Measurements from ENCODE around the gene MORC2. TPM values are rescaled to one million over a fixed set of nuclear protein-coding genes. Genes with fewer than 3 reads are reported as not detected.

The MORC2 gene
- total RNA-seq, 2 experiments from 2014 or later: 27.0 to 28.7 TPM

- DNase-seq (no peak), ATAC-seq (no peak)
- peaks cover 6% of the 10 kb centered on the region for H3K4me1 Mint-ChIP-seq
- CTCF ChIA-PET: interaction anchor here (0.9 to 1.8 kb wide), 2 partner anchors 13 to 159 kb away, joined by 3 to 6 read pairs; no protein-coding TSS in a partner anchor
- H3K4me3 Mint-ChIP-seq: no peak overlapping the region
- no peaks in the 10 kb centered on the region for H3K9me3 Mint-ChIP-seq (ENCODE audit: low read depth)
- H3K27me3 Mint-ChIP-seq: no peaks in the 10 kb centered on the region
- no peak overlapping the region for H3K27ac Mint-ChIP-seq
- H3K36me3 Mint-ChIP-seq: peaks cover 20% of the 10 kb centered on the region
Observed at GRCh38 chr22:30926706-30927105, 41.9 kb downstream of the MORC2 start.

DNA sequence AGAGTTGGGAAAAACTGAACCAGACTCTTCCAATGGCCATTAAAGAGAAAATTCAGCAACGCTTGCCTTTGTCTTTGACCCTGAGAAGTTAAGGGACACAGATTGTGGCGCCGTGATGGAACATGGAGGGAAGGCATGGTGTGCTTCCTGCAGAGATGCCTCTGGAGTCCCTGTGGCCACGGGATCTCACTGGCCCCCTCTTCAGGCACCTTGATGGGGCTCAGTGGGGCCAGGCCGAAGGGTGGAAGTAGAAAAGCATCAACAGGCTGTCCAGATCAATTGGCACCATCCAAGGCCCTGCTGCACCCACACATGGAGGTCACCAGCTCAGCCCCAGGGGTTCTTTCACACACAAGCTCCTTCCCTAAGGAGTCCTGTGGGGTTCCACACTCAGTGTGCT, 42.9 kb downstream of the MORC2 start:
- no peak overlapping the region for H3K4me3 Mint-ChIP-seq
- ATAC-seq: no peak
- peaks cover 13% of the 10 kb centered on the region for H3K36me3 Mint-ChIP-seq
- H3K27ac Mint-ChIP-seq: no peak overlapping the region
- DNase-seq: no peak
- no peaks in the 10 kb centered on the region for H3K9me3 Mint-ChIP-seq (ENCODE audit: low read depth)
- H3K4me1 Mint-ChIP-seq: peaks cover 13% of the 10 kb centered on the region
- CTCF ChIA-PET: interaction anchor here (1.8 kb wide), 1 partner anchor 160 kb away, joined by 6 read pairs; no protein-coding TSS in a partner anchor
- no peaks in the 10 kb centered on the region for H3K27me3 Mint-ChIP-seq

DNA sequence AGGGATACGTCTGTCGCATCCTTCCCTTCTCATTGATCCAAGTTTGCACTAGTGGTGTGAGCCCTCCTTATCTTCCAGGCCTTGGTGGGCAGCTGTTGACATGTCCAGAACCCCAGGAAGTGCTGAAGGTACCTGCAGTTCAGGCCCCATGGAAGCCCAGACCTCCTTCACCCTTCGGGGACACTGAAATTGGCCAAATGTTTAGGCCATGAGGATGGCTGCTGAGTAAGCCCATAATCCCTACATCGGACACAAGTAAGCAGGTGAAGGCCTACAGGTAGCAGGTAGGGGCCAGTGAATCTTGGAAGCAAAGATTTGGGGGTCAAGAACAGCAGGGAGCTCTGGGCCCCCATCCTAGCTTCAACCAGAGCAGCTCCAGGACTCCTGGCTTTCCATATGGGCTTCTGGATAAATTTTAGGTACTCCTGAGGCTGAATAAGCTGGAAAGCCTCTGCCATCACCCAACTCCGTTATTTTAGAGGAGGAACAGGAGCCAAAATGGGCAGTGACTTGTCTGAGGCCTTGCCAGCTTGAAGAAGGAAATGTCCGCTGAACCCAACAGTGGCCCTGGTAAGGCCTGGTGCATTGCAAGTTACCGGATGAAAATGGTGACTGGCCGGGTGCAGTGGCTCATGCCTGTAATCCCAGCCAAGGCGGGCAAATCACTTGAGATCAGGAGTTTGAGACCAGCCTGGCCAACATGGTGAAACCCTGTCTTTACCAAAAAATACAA, 45.2 kb downstream of the MORC2 start:
- no peak overlapping the region for H3K27ac Mint-ChIP-seq
- peaks cover 16% of the 10 kb centered on the region for H3K4me1 Mint-ChIP-seq
- CTCF ChIA-PET: interaction anchor here (0.8 to 3.4 kb wide), 3 partner anchors 45 to 184 kb away, joined by 3 to 10 read pairs (median 8); partner anchors contain the start of gene SELENOM
- H3K27me3 Mint-ChIP-seq: no peaks in the 10 kb centered on the region
- no peak for DNase-seq
- no peak overlapping the region for H3K4me3 Mint-ChIP-seq
- H3K9me3 Mint-ChIP-seq (ENCODE audit: low read depth): no peaks in the 10 kb centered on the region
- H3K36me3 Mint-ChIP-seq: peaks cover 10% of the 10 kb centered on the region
- no peak for ATAC-seq

DNA sequence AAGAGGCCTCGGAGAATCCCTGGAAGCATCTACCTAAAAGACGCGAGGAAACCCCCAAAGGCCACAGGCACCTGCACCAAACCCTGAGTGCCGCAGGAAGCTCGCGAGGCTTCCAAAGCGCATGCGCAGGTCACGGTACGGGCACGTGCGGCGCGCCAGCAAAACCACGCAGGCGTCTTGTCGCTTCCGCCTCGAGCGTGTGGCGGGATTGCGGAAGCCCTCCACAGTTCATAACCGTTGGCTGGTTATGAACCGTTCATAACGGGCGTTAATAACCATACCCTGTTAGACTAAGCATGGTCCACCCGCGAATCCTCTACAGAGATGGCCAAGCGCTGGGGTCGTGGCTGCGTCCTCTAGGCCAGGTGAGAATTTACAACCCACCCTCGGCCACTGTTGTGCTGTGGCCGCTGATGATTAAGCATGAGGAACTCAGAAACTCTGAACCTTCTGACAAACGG, 46.4 kb downstream of the MORC2 start:
- ATAC-seq (peak; percentile 75), DNase-seq (peak; percentile 88)
- CTCF ChIA-PET: interaction anchor here (0.6 to 4.1 kb wide), 15 partner anchors 10 to 939 kb away, joined by 3 to 30 read pairs (median 3); partner anchors contain the start of genes SELENOM and SLC35E4
- Mint-ChIP-seq H3K9me3 (ENCODE audit: low read depth) (no peaks in the 10 kb centered on the region), H3K36me3 (peaks cover 6% of the 10 kb centered on the region), H3K4me1 (peaks cover 16% of the 10 kb centered on the region), H3K27ac (peak overlapping the region; percentile 80), H3K4me3 (peak overlapping the region; percentile 68), H3K27me3 (no peaks in the 10 kb centered on the region)

- Mint-ChIP-seq H3K27ac (peak overlapping the region; percentile 80), H3K9me3 (ENCODE audit: low read depth) (peaks cover 3% of the 10 kb centered on the region), H3K36me3 (peaks cover 8% of the 10 kb centered on the region), H3K27me3 (no peaks in the 10 kb centered on the region), H3K4me3 (peak overlapping the region; percentile 68), H3K4me1 (peaks cover 16% of the 10 kb centered on the region)
- DNase-seq (no peak), ATAC-seq (no peak)
- CTCF ChIA-PET: interaction anchor here (0.7 to 4.1 kb wide), 15 partner anchors 11 to 344 kb away, joined by 3 to 32 read pairs (median 5); partner anchors contain the start of genes MORC2, PES1, SLC35E4 and SMTN
Observed at GRCh38 chr22:30921108-30921507, 47.5 kb downstream of the MORC2 start.

- peaks cover 8% of the 10 kb centered on the region for H3K36me3 Mint-ChIP-seq
- H3K9me3 Mint-ChIP-seq (ENCODE audit: low read depth): peaks cover 3% of the 10 kb centered on the region
- H3K27ac Mint-ChIP-seq: no peak overlapping the region
- H3K4me3 Mint-ChIP-seq: peak overlapping the region; percentile 36
- no peaks in the 10 kb centered on the region for H3K27me3 Mint-ChIP-seq
- peak; percentile 88 for DNase-seq
- ATAC-seq: peak; percentile 79
- CTCF ChIA-PET: interaction anchor here (0.6 to 4.1 kb wide), 25 partner anchors 10 to 509 kb away, joined by 3 to 32 read pairs (median 4); partner anchors contain the start of genes MORC2, PES1, SLC35E4 and SMTN
- H3K4me1 Mint-ChIP-seq: peaks cover 16% of the 10 kb centered on the region
Observed at GRCh38 chr22:30920407-30920806, 48.2 kb downstream of the MORC2 start.

- Mint-ChIP-seq H3K9me3 (ENCODE audit: low read depth) (peaks cover 3% of the 10 kb centered on the region), H3K4me1 (peaks cover 16% of the 10 kb centered on the region), H3K4me3 (no peak overlapping the region), H3K27ac (no peak overlapping the region), H3K27me3 (no peaks in the 10 kb centered on the region), H3K36me3 (peaks cover 8% of the 10 kb centered on the region)
- ATAC-seq: no peak
- CTCF ChIA-PET: interaction anchor here (0.6 to 4.1 kb wide), 23 partner anchors 10 to 509 kb away, joined by 3 to 32 read pairs (median 4); partner anchors contain the start of genes PES1, SLC35E4 and SMTN
- no peak for DNase-seq
Observed at GRCh38 chr22:30919973-30920372, 48.6 kb downstream of the MORC2 start.

- ATAC-seq: no peak
- Mint-ChIP-seq H3K27me3 (no peaks in the 10 kb centered on the region), H3K9me3 (ENCODE audit: low read depth) (peaks cover 3% of the 10 kb centered on the region), H3K4me3 (no peak overlapping the region), H3K27ac (no peak overlapping the region), H3K4me1 (peaks cover 16% of the 10 kb centered on the region), H3K36me3 (peaks cover 6% of the 10 kb centered on the region)
- DNase-seq: no peak
- CTCF ChIA-PET: interaction anchor here (1.1 to 4.1 kb wide), 6 partner anchors 8 to 327 kb away, joined by 3 to 32 read pairs (median 6); partner anchors contain the start of genes PES1 and SLC35E4
Observed at GRCh38 chr22:30918761-30919160, 49.8 kb downstream of the MORC2 start.

DNA sequence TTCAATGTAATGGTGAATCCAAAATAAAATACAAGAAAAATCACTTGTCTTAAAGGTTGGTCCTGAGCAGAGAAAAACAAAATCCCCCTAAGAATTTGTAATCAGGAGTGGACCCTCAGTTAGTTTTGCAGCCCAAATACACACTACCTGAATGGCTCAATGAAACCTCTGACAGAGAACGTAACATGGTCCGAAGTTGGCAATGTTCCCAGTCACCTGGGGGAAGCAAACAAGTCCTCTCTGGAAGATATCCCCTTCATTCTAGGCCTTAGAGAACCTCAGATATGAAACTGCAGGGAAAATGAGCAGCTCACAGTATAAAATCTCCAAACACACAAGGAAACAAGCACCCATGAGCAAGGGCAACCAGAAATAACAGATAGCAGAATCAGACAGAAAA, 58.2 kb downstream of the MORC2 start:
- no peak for DNase-seq
- H3K27ac Mint-ChIP-seq: no peak overlapping the region
- H3K9me3 Mint-ChIP-seq (ENCODE audit: low read depth): no peaks in the 10 kb centered on the region
- ATAC-seq: no peak
- no peak overlapping the region for H3K4me3 Mint-ChIP-seq
- CTCF ChIA-PET: interaction anchor here (1.4 kb wide), 1 partner anchor 9 kb away, joined by 8 read pairs; no protein-coding TSS in a partner anchor
- H3K27me3 Mint-ChIP-seq: no peaks in the 10 kb centered on the region
- H3K36me3 Mint-ChIP-seq: peaks cover 2% of the 10 kb centered on the region
- no peaks in the 10 kb centered on the region for H3K4me1 Mint-ChIP-seq

GRCh38 chr22:30909306-30909705, 59.3 kb downstream of the MORC2 start:
- Mint-ChIP-seq H3K4me1 (no peaks in the 10 kb centered on the region), H3K9me3 (ENCODE audit: low read depth) (no peaks in the 10 kb centered on the region), H3K27ac (no peak overlapping the region), H3K4me3 (no peak overlapping the region), H3K27me3 (no peaks in the 10 kb centered on the region), H3K36me3 (peaks cover 1% of the 10 kb centered on the region)
- CTCF ChIA-PET: interaction anchor here (0.7 to 1.1 kb wide), 2 partner anchors 11 to 13 kb away, joined by 3 to 4 read pairs; no protein-coding TSS in a partner anchor
- DNase-seq: no peak
- ATAC-seq: no peak

DNA sequence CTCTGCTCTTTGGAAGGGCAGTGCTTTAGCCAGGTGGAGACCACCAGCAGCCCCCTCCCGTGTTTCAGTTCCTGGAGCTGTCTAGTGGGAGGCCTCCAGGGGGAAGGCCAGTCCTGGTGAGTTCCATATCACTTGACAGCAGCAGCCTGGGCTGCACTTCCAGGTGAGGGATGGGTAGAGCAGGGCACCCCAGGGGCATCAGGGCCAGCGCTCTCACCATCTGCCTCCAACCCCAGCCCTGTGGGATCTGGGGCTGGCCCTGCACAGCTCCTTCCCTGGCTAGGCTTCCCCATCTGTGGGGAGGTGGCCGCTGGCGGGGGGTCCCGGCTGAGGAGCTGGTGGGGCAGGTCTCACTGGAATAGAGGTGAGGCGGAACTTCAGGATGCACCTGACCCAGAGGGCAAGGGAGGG, 60.5 kb downstream of the MORC2 start:
- DNase-seq (no peak), ATAC-seq (no peak)
- Mint-ChIP-seq H3K27me3 (no peaks in the 10 kb centered on the region), H3K27ac (no peak overlapping the region), H3K4me1 (peaks cover under 1% of the 10 kb centered on the region), H3K4me3 (no peak overlapping the region), H3K36me3 (peaks cover 1% of the 10 kb centered on the region), H3K9me3 (ENCODE audit: low read depth) (no peaks in the 10 kb centered on the region)
- CTCF ChIA-PET: interaction anchor here (1.1 kb wide), 1 partner anchor 12 kb away, joined by 4 read pairs; no protein-coding TSS in a partner anchor

- Mint-ChIP-seq H3K4me3 (no peak overlapping the region), H3K27ac (no peak overlapping the region), H3K27me3 (no peaks in the 10 kb centered on the region), H3K4me1 (peaks cover 3% of the 10 kb centered on the region), H3K9me3 (ENCODE audit: low read depth) (no peaks in the 10 kb centered on the region), H3K36me3 (peaks cover 1% of the 10 kb centered on the region)
- ATAC-seq (no peak), DNase-seq (no peak)
- CTCF ChIA-PET: no interaction called here
Observed at GRCh38 chr22:30906946-30907345, 61.6 kb downstream of the MORC2 start.

GRCh38 chr22:30906411-30906810, 62.2 kb downstream of the MORC2 start:
- CTCF ChIA-PET: no interaction called here
- Mint-ChIP-seq H3K4me3 (no peak overlapping the region), H3K36me3 (peaks cover 1% of the 10 kb centered on the region), H3K4me1 (peaks cover 3% of the 10 kb centered on the region), H3K27ac (no peak overlapping the region), H3K27me3 (no peaks in the 10 kb centered on the region), H3K9me3 (ENCODE audit: low read depth) (no peaks in the 10 kb centered on the region)
- DNase-seq (no peak), ATAC-seq (no peak)

Measured in activated CD8-positive, alpha-beta memory T cell treated with anti-CD3 and anti-CD28 coated beads, Interleukin-2, amount 10 ng/mL, durations not matched to agents 7 days and 5 days (primary cell).